Uterus (tissue), 2 donors: ENCODE measurements around the gene TRIP12.

ENCODE experiments used
- POLR2A ChIP-seq, 2 donors: fragments of 450-650 bp; IDR thresholded peaks; one replicate each; pipeline ENCODE4 v1.6.1; 2016; ENCODE audit warnings: antibody characterized with exemption in 2 of 2, mild to moderate bottlenecking in 1 of 2, moderate library complexity in 1 of 2
- TF ChIP-seq, protein P1 (sequence below), 4 experiments: fragments of 200-600 bp in 2 of 4; fragments of 450-650 bp in 2 of 4; sonication (generic) in 2 of 4; IDR thresholded peaks; one replicate each; pipeline ENCODE4 v1.5.1; 2016 to 2019; ENCODE audit warnings: antibody characterized with exemption in 4 of 4, mild to moderate bottlenecking in 2 of 4, moderate library complexity in 1 of 4

- TF ChIP-seq, protein P1, sequence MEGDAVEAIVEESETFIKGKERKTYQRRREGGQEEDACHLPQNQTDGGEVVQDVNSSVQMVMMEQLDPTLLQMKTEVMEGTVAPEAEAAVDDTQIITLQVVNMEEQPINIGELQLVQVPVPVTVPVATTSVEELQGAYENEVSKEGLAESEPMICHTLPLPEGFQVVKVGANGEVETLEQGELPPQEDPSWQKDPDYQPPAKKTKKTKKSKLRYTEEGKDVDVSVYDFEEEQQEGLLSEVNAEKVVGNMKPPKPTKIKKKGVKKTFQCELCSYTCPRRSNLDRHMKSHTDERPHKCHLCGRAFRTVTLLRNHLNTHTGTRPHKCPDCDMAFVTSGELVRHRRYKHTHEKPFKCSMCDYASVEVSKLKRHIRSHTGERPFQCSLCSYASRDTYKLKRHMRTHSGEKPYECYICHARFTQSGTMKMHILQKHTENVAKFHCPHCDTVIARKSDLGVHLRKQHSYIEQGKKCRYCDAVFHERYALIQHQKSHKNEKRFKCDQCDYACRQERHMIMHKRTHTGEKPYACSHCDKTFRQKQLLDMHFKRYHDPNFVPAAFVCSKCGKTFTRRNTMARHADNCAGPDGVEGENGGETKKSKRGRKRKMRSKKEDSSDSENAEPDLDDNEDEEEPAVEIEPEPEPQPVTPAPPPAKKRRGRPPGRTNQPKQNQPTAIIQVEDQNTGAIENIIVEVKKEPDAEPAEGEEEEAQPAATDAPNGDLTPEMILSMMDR (IDR thresholded peaks at IDR 0.05) = no peak
- no peak for TF ChIP-seq POLR2A (IDR thresholded peaks at IDR 0.05)
Observed at GRCh38 chr2:229884775-229885699, 36.8 kb downstream of the TRIP12 start.
